H1 (cell line): Measurements from ENCODE around the gene CNTN5.

ENCODE experiments used
- BCL11A ChIP-seq, 2 experiments: IDR thresholded peaks; one replicate each; pipeline ENCODE4 v1.6.1; 2011; ENCODE audit warnings: low read depth in 2 of 2, low read length in 2 of 2, mild to moderate bottlenecking in 2 of 2
- CHD2 ChIP-seq: IDR thresholded peaks from 2 replicates; pipeline ENCODE4 v1.6.1; 2012; ENCODE audit warnings: low read length, improper control_type of control experiment
- CTCF ChIP-seq, 3 experiments: IDR thresholded peaks; 1 replicate in 2 of 3; 2 replicates in 1 of 3; pipeline versions ENCODE4 v1.5.1 to v1.6.1; 2011; ENCODE audit warnings: low read length in 3 of 3, mild to moderate bottlenecking in 3 of 3, inconsistent platforms in 2 of 3, low read depth in 1 of 3, moderate library complexity in 1 of 3; ENCODE audit not compliant: insufficient read depth in 1 of 3; ENCODE audit errors: control extremely low read depth in 1 of 3
- EZH2 ChIP-seq: fragments of 200-600 bp; sonication (generic); IDR thresholded peaks from 2 replicates; pipeline ENCODE4 v1.7.1; 2012; ENCODE audit warnings: low read depth, mild to moderate bottlenecking, moderate library complexity, low read length, inconsistent platforms; ENCODE audit not compliant: severe bottlenecking
- HDAC6 ChIP-seq: IDR thresholded peaks from one replicate; pipeline ENCODE4 v1.7.1; 2012; ENCODE audit warnings: low read depth, mild to moderate bottlenecking, inconsistent platforms, low read length, moderate library complexity
- POLR2AphosphoS5 ChIP-seq: IDR thresholded peaks from 2 replicates; pipeline ENCODE4 v1.6.1; 2011; ENCODE audit warnings: low read depth, low read length
- RXRA ChIP-seq: IDR thresholded peaks from 2 replicates; pipeline ENCODE4 v1.6.1; 2011; ENCODE audit warnings: low read depth, mild to moderate bottlenecking, low read length, moderate library complexity; ENCODE audit not compliant: insufficient read depth
- SP1 ChIP-seq: IDR thresholded peaks from 2 replicates; pipeline ENCODE4 v1.6.1; 2011; ENCODE audit warnings: low read depth, low read length
- SRF ChIP-seq: IDR thresholded peaks from 2 replicates; pipeline ENCODE4 v1.6.1; 2011; ENCODE audit warnings: mild to moderate bottlenecking, low read depth, low read length, moderate library complexity
- YY1 ChIP-seq: IDR thresholded peaks from 2 replicates; pipeline ENCODE4 v1.6.1; 2011; ENCODE audit warnings: low read depth, mild to moderate bottlenecking, low read length
- TF ChIP-seq, protein P1 (sequence below): IDR thresholded peaks from 2 replicates; pipeline ENCODE4 v1.6.1; 2011; ENCODE audit warnings: low read length, improper control_type of control experiment

- no peak for TF ChIP-seq CTCF (IDR thresholded peaks at IDR 0.05; ENCODE audit: control extremely low read depth in 1 of 3, insufficient read depth in 1 of 3, low read depth in 1 of 3, low read length in 3 of 3)
- TF ChIP-seq EZH2 = no peak
- TF ChIP-seq CHD2 = no peak
- no peak for TF ChIP-seq YY1
- TF ChIP-seq POLR2AphosphoS5 = no peak
- no peak for TF ChIP-seq SRF
- TF ChIP-seq BCL11A (IDR thresholded peaks at IDR 0.05; ENCODE audit: low read depth in 2 of 2, low read length in 2 of 2) = no peak
- TF ChIP-seq, protein P1, sequence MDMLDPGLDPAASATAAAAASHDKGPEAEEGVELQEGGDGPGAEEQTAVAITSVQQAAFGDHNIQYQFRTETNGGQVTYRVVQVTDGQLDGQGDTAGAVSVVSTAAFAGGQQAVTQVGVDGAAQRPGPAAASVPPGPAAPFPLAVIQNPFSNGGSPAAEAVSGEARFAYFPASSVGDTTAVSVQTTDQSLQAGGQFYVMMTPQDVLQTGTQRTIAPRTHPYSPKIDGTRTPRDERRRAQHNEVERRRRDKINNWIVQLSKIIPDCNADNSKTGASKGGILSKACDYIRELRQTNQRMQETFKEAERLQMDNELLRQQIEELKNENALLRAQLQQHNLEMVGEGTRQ = no peak
- no peak for TF ChIP-seq HDAC6
- TF ChIP-seq RXRA = no peak
- no peak for TF ChIP-seq SP1
Measured at GRCh38 chr11:99865951-99866350, 845.2 kb downstream of the CNTN5 start.
